Trophoblast cell (in vitro differentiated cells and primary cell): ENCODE measurements around the gene SLC7A6OS.
A peak's percentile ranks its signal among the peaks of the same experiment; 100 is the strongest.

ENCODE experiments used
- DNase-seq, 2 donors: peaks; one replicate each; pipeline ENCODE4 v3.0.0-alpha.2; 2016
- H2AFZ ChIP-seq: 2 replicates; pipeline ENCODE4 v1.6.1; 2013; ENCODE audit warnings: low read length, moderate library complexity, mild to moderate bottlenecking; ENCODE audit not compliant: insufficient read depth, poor library complexity
- H2AK5ac ChIP-seq: 2 replicates; pipeline ENCODE4 v1.6.1; 2013; ENCODE audit warnings: mild to moderate bottlenecking, low read length
- H2BK120ac ChIP-seq: 2 replicates; pipeline ENCODE4 v1.6.1; 2013; ENCODE audit warnings: low read length, mild to moderate bottlenecking, moderate library complexity; ENCODE audit not compliant: insufficient read depth, poor library complexity
- H2BK12ac ChIP-seq: 2 replicates; pipeline ENCODE4 v1.6.1; 2013; ENCODE audit warnings: mild to moderate bottlenecking, low read length, moderate library complexity
- H2BK5ac ChIP-seq: 2 replicates; pipeline ENCODE4 v1.6.1; 2013; ENCODE audit warnings: low read length, low read depth, moderate library complexity, mild to moderate bottlenecking; ENCODE audit not compliant: poor library complexity
- H3K14ac ChIP-seq: 2 replicates; pipeline ENCODE4 v1.6.1; 2013; ENCODE audit warnings: mild to moderate bottlenecking, low read length
- H3K18ac ChIP-seq: 2 replicates; pipeline ENCODE4 v1.6.1; 2013; ENCODE audit warnings: mild to moderate bottlenecking, low read length
- H3K23ac ChIP-seq: 2 replicates; pipeline ENCODE4 v1.6.1; 2013; ENCODE audit warnings: low read length
- H3K27ac ChIP-seq: 2 replicates; pipeline ENCODE4 v1.5.1; 2013; ENCODE audit warnings: low read depth, mild to moderate bottlenecking, inconsistent platforms, low read length, moderate library complexity
- H3K27me3 ChIP-seq: 2 replicates; pipeline ENCODE4 v1.6.1; 2013; ENCODE audit warnings: inconsistent platforms, mild to moderate bottlenecking, low read length, moderate library complexity; ENCODE audit not compliant: insufficient read depth
- H3K36me3 ChIP-seq, 2 experiments: 1 replicate in 1 of 2; 2 replicates in 1 of 2; pipeline ENCODE4 v1.6.1; 2013; ENCODE audit warnings: low read length in 2 of 2, mild to moderate bottlenecking in 2 of 2, moderate library complexity in 1 of 2; ENCODE audit not compliant: insufficient read depth in 2 of 2, control insufficient read depth in 1 of 2
- H3K4ac ChIP-seq: 2 replicates; pipeline ENCODE4 v1.6.1; 2013; ENCODE audit warnings: low read depth, mild to moderate bottlenecking, low read length, moderate library complexity
- H3K4me1 ChIP-seq, 2 experiments: 1 replicate in 1 of 2; 2 replicates in 1 of 2; pipeline ENCODE4 v1.6.1; 2013; ENCODE audit warnings: low read length in 2 of 2, mild to moderate bottlenecking in 2 of 2, moderate library complexity in 1 of 2; ENCODE audit not compliant: insufficient read depth in 2 of 2, control insufficient read depth in 1 of 2
- H3K4me2 ChIP-seq: 2 replicates; pipeline ENCODE4 v1.6.1; 2013; ENCODE audit warnings: inconsistent platforms, mild to moderate bottlenecking, low read length, moderate library complexity
- H3K4me3 ChIP-seq: 2 replicates; pipeline ENCODE4 v1.5.1; 2013; ENCODE audit warnings: mild to moderate bottlenecking, low read depth, low read length, inconsistent platforms
- H3K79me1 ChIP-seq: one replicate; pipeline ENCODE4 v1.6.1; 2013; ENCODE audit warnings: low read length
- H3K79me2 ChIP-seq: 2 replicates; pipeline ENCODE4 v1.6.1; 2013; ENCODE audit warnings: low read length, mild to moderate bottlenecking; ENCODE audit not compliant: control insufficient read depth, insufficient read depth, poor library complexity
- H3K9ac ChIP-seq: 2 replicates; pipeline ENCODE4 v1.6.1; 2013; ENCODE audit warnings: mild to moderate bottlenecking, low read length
- H3K9me3 ChIP-seq: 2 replicates; pipeline ENCODE4 v1.6.1; 2013; ENCODE audit warnings: low read depth, mild to moderate bottlenecking, control low read depth, inconsistent platforms, low read length; ENCODE audit not compliant: insufficient read depth
- H4K12ac ChIP-seq: 2 replicates; pipeline ENCODE4 v1.6.1; 2013; ENCODE audit warnings: low read depth, mild to moderate bottlenecking, low read length, moderate library complexity
- H4K8ac ChIP-seq: 2 replicates; pipeline ENCODE4 v1.6.1; 2013; ENCODE audit warnings: low read depth, mild to moderate bottlenecking, low read length, moderate library complexity
- H4K91ac ChIP-seq: one replicate; pipeline ENCODE4 v1.6.1; 2013; ENCODE audit warnings: low read depth, mild to moderate bottlenecking, low read length, moderate library complexity
- WGBS: extraction: QIAGEN DNeasy Blood & Tissue Kit; methylation state at CpG from one replicate; pipeline ENCODE4 v1.1.7; 2013; ENCODE audit warnings: missing lambda C conversion rate; ENCODE audit not compliant: insufficient read length, insufficient coverage; ENCODE audit errors: extremely low coverage; 5-methylcytosine and 5-hydroxymethylcytosine counted together

SLC7A6OS gene

DNA sequence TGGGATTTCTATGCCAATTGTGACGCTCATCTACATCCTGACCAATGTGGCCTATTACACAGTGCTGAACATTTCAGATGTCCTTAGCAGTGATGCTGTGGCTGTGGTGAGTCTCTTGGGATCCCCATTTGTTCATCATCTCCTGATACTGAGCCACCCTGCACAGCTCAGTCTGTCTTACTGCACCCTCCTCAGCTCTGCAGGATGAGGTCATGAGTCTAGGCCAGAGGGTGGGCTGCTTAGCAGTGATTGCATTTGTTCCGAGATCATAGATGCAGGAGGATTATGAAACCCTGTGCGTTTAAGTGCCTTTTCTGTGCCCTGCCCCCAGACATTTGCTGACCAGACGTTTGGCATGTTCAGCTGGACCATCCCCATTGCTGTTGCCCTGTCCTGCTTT lies 19.5 kb downstream of the SLC7A6OS start:
- Histone ChIP-seq H2AFZ (no peak overlapping the region), H2AK5ac (no peak overlapping the region), H4K12ac (no peak overlapping the region), H2BK120ac (no peak overlapping the region), H3K23ac (no peak overlapping the region), H3K4me2 (no peak overlapping the region), H3K14ac (no peak overlapping the region), H3K36me3 (peaks cover 42 to 63% of the 10 kb centered on the region in 2 experiments), H3K9me3 (peaks cover 1% of the 10 kb centered on the region), H3K4ac (no peak overlapping the region), H2BK12ac (no peak overlapping the region), H4K8ac (no peak overlapping the region), H4K91ac (no peak overlapping the region), H2BK5ac (no peak overlapping the region), H3K4me1 (peaks cover 5 to 6% of the 10 kb centered on the region in 2 experiments), H3K79me1 (no peaks in the 10 kb centered on the region), H3K9ac (no peak overlapping the region), H3K27me3 (no peaks in the 10 kb centered on the region), H3K27ac (no peak overlapping the region), H3K4me3 (no peak overlapping the region), H3K79me2 (no peaks in the 10 kb centered on the region), H3K18ac (no peak overlapping the region)
- WGBS: no CpG with 5 or more reads among the region's 4 CpGs
- peak in 1 of 2 donors; percentile 44 for DNase-seq

GRCh38 chr16:68290450-68290849 lies 20.3 kb downstream of the SLC7A6OS start:
- Histone ChIP-seq H3K79me1 (no peaks in the 10 kb centered on the region), H3K27ac (no peak overlapping the region), H3K4me2 (no peak overlapping the region), H2AK5ac (no peak overlapping the region), H2BK12ac (no peak overlapping the region), H3K9ac (no peak overlapping the region), H3K14ac (no peak overlapping the region), H3K9me3 (no peaks in the 10 kb centered on the region), H2BK5ac (no peak overlapping the region), H2AFZ (no peak overlapping the region), H4K91ac (no peak overlapping the region), H3K18ac (no peak overlapping the region), H3K36me3 (peaks cover 37 to 57% of the 10 kb centered on the region in 2 experiments), H3K4me1 (peaks cover 5 to 6% of the 10 kb centered on the region in 2 experiments), H3K27me3 (no peaks in the 10 kb centered on the region), H4K8ac (no peak overlapping the region), H3K79me2 (no peaks in the 10 kb centered on the region), H3K23ac (no peak overlapping the region), H2BK120ac (no peak overlapping the region), H3K4me3 (no peak overlapping the region), H4K12ac (no peak overlapping the region), H3K4ac (no peak overlapping the region)
- WGBS: no CpG with 5 or more reads among the region's 6 CpGs
- no peak for DNase-seq

GRCh38 chr16:68289621-68290329 lies 21.0 kb downstream of the SLC7A6OS start:
- Histone ChIP-seq H3K23ac (no peak overlapping the region), H4K12ac (no peak overlapping the region), H3K9me3 (no peaks in the 10 kb centered on the region), H3K27me3 (no peaks in the 10 kb centered on the region), H3K79me1 (no peaks in the 10 kb centered on the region), H3K4ac (no peak overlapping the region), H3K79me2 (no peaks in the 10 kb centered on the region), H2AFZ (no peak overlapping the region), H2BK12ac (no peak overlapping the region), H3K14ac (no peak overlapping the region), H3K9ac (no peak overlapping the region), H3K4me3 (no peak overlapping the region), H3K27ac (no peak overlapping the region), H4K91ac (no peak overlapping the region), H2AK5ac (no peak overlapping the region), H3K4me1 (peaks cover 5 to 6% of the 10 kb centered on the region in 2 experiments), H4K8ac (no peak overlapping the region), H3K18ac (no peak overlapping the region), H3K4me2 (no peak overlapping the region), H2BK5ac (no peak overlapping the region), H3K36me3 (peaks cover 35 to 62% of the 10 kb centered on the region in 2 experiments), H2BK120ac (no peak overlapping the region)
- WGBS: 100% methylated on average over 1 of the region's 4 CpGs
- no peak for DNase-seq

GRCh38 chr16:68289202-68289601 lies 21.5 kb downstream of the SLC7A6OS start:
- no peak overlapping the region for H3K4me2 ChIP-seq
- H2AFZ ChIP-seq: no peak overlapping the region
- H3K4me3 ChIP-seq: no peak overlapping the region
- no peak overlapping the region for H4K12ac ChIP-seq
- no peak overlapping the region for H3K18ac ChIP-seq
- H3K4me1 ChIP-seq: peaks cover 5 to 6% of the 10 kb centered on the region in 2 experiments
- no peak overlapping the region for H3K14ac ChIP-seq
- H3K27ac ChIP-seq: no peak overlapping the region
- H3K9me3 ChIP-seq: no peaks in the 10 kb centered on the region
- no peak overlapping the region for H4K8ac ChIP-seq
- peaks cover 31 to 57% of the 10 kb centered on the region in 2 experiments for H3K36me3 ChIP-seq
- H3K23ac ChIP-seq: no peak overlapping the region
- no peaks in the 10 kb centered on the region for H3K79me2 ChIP-seq
- no peak for DNase-seq
- H2AK5ac ChIP-seq: no peak overlapping the region
- H3K27me3 ChIP-seq: no peaks in the 10 kb centered on the region
- no CpG with 5 or more reads among the region's 2 CpGs for WGBS
- H3K4ac ChIP-seq: no peak overlapping the region
- no peaks in the 10 kb centered on the region for H3K79me1 ChIP-seq
- no peak overlapping the region for H4K91ac ChIP-seq
- H2BK12ac ChIP-seq: no peak overlapping the region
- no peak overlapping the region for H2BK120ac ChIP-seq
- H3K9ac ChIP-seq: no peak overlapping the region
- no peak overlapping the region for H2BK5ac ChIP-seq
